Measurements from ENCODE around the gene MEIOB.
"Not testable (repeated sequence)": the region's sequence is repeated elsewhere in the genome, so short reads cannot be mapped to it uniquely, and the experiment has no call there.

Gene MEIOB

GRCh38 chr16:1809281-1809801 is 62.6 kb downstream of the MEIOB start:
- DNase-seq: no peak

DNA sequence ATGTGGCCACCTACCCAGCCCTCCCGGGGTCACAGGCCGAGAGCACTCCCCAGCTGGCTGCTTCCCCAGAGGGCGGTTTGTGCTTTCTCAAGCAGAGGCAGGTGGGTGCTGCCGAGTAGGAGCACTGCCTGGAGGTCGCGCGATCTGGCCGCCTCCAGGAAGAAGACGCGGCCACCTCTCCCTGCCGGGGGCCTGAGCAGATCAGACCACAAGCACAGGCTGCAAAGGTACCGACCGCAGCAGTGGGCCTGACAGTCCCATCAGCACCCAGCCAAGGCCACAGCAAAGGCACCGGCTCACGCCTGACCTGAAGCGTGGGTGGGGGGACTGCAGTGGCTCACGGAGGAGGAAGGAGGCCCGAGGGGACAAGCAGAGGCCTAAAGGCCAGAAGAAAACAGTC is 63.3 kb downstream of the MEIOB start:
- no peak for DNase-seq

DNA sequence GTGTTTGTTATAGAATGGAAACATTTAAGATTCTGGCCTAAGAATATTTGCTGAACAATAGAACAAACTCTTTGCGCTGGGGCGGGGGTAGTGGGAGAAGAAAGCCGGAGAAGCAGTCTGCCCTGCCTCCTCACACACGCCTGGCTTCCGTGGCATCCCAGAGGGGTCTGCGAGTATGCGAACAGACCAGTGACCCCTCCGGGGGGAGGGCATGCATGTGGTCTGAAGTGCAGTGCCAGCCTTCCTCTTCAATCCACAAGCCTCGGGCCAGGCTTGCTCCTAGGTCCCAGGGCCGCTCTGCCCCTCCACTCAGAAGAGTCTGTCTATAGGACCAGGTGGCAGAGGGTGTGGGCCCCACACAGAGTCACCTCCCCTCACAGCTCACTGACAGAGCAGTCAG is 64.3 kb downstream of the MEIOB start:
- DNase-seq: no peak

GRCh38 chr16:1800701-1801100 is 71.3 kb downstream of the MEIOB start:
- no peak for DNase-seq

DNA sequence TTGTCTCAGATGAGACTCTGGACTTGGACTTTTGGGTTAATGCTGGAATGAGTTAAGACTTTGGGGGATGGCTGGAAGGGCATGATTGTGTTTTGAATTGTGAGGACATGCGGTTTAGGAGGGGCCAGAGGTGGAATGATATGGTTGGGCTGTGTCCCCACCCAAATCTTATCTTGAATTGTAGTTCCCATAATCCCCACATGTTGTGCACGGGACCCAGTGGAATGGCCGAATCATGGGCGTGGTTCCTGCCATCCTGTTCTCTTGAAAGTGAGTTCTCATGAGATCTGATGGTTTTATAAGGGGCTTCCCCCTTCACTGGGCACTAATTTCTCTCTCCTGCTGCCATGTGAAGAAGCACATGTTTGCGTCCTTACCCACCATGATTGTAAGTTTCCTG is 72.7 kb downstream of the MEIOB start:
- DNase-seq: not testable (repeated sequence)

GRCh38 chr16:1794908-1795666 is 76.9 kb downstream of the MEIOB start:
- no peak for DNase-seq

DNA sequence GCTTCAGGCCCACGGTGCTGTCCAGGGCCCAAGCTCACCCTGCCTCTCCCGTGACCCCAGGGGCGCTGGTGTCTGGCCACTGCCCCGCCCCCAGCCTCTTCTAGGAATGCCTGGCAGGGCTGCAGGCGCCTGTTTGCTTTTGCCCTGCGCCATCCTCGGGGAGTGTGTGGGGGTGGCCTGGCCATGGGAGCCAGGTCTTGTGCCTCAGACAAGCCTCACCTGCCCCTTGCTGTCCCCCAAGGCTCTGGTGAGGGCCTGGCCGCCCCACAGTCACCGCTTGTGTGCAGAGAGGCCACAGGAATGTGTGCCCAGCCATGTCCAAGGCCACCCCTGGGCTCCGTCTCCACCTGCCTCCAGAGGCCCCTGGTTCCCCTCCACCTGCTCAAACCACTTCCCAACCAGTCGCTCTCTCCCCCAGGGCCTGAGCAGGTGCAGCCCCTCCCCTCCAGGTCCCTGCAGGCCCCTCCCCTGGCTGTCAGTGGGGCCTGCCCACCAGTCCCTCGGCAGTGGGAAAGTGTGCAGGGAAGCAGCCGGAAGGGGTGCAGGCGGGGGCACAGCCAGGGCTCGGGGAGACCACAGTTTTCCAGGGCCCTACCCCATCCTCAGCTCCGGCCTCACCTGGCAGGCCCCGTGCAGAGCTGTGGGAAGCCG is 77.6 kb downstream of the MEIOB start:
- DNase-seq: no peak

DNA sequence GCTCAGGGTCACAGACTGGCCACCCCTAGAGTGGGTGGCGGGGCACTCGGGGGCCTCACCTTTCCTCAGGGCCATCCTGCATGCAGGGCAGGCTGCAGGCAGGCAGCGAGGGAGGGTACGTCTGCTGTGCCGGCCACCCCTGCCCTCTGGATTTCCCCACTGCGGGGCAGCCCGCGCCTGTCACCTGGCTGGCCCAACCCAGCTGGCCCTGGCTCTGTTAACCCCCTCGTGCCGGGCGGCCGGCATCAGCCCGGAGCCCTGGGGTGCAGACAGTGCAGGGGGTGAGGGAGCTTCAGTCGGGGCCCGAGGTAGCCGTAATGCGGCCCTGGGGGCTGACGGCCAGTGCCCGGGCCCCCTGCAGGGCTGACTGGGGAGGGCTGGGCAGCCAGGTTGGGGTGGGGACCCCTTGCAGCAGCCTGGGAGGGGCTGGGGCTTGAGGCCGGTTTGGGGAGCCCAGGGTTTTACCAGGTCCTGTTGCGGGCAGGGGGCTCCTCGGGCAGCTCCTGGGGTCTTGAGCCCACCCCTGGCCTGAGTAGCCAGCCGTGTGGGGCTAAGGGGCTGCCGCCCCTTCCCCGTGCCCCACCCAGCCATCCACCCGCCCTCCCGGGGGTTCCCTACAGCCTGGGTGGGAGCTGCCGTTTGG is 78.3 kb downstream of the MEIOB start, which contains the start of gene IGFALS:
Gene IGFALS (minus strand): TSS at position 128 of the 643 bp plus-strand sequence. CDS start 53 bp downstream, at position 75.
- DNase-seq: no peak

DNA sequence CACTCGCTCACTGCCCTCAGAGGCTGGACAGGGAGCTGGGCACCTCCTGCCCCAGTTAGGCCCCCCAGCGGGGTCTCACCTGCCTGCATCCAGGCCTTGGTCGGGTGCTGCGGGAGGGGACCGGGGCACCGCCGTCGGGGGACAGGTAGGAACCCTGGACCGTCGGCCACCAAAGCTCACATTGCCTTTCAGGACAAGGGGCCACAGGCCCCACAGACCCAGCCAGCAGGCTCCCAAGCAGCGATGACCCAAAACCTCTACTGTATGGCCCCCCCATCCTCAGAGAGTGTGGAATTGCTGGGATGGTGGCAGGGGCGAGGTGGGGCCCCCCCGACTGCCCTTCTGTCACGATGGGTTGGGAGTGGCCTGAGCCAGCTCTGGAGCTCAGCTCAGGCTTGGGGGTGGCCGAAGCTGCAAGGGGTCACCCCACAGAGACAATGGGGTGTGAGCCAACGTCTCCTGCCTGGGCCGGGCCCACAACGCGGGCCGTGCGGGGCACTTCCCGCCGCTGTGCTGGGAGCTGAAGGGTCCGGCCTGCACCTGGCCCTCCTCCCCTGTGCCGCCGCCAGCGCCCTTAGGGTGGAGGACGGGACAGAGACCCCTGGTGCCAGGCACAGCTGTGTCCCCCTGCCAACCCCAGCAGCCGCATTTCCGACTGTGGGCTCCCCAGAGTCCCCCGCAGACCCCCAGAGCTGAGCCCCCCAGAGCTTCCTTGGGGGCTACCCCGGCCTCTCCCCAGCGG is 79.0 kb downstream of the MEIOB start:
- no peak for DNase-seq

- no peak for DNase-seq
Measured at GRCh38 chr16:1791943-1792812, 79.8 kb downstream of the MEIOB start.

DNA sequence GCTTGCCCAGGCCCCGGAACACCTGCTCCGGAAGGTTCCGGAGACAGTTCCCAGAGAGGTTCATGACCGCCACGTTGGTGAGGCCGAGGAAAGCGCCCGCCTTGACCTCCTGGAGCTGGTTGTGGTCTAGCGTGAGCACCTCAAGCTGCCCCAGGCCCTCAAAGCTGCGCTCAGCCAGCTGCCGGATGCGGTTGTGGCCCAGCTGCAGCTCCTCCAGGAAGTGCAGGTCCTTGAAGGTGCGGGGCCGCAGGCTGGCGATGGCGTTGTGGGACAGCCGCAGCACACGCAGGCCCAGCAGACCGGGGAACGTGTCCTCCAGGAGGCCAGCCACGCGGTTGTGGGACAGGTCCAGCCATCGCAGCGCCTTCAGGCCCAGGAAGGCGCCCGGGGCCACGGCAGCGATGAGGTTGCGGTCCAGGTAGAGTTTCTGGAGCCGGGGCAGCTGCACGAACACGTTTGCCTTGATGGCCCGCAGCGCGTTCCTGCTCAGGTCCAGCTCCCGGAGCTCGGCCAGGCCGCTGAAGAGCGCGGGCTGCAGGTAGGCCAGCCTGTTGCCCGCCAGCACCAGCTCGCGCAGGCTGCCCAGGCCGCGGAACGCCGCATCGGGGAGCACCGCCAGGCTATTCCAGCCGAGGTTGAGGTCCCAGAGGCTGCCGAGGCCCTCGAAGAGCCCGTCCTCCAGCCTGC is 80.6 kb downstream of the MEIOB start:
- no peak for DNase-seq

DNA sequence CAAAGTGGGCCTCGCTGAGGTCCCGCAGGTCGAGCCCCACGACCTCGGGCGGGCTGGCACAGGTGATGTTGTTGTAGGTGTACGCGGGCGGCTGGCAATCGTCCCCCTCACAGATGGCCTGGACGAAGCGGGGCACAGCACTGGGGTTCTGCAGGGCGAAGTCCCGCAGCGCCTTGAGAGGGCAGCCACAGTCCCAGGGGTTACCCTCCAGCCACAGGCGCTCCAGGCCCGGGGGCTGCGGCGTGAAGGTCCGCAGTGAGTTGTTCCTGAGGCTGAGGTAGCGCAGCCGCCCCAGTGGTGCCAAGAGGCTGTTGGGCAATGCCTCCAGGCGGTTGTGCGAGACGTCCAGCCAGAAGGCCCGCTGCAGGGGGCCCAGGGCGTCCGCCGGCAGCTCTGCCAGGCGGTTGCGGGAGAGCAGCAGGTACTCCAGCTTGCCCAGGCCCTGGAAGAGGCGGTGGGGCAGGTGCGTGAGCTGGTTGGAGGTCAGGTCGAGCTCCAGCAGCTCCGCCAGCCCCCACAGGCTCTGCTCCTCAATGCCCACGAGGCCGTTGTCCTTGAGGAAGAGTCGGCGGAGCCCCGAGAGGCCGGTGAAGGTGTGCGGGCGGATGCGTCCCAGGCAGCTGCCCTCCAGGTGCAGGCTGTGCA is 81.2 kb downstream of the MEIOB start:
- DNase-seq: no peak

DNA sequence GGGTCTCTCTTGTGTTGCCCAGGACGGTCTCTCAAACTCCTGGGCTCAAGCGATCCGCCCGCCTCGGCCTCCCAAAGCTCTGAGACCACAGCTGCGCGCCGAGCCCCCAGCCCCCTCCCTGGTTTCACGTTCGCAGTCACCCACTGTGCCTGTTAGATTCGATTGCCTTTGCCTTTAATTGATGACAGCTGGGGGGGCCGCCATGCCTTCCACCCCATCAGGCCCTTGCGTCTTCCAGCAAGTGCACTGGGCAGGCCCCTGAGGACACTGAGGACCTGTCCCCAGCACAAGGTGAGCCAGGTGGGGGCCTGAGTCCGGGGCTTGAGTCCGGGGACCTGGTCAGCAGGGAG is 81.7 kb downstream of the MEIOB start:
- no peak for DNase-seq

DNA sequence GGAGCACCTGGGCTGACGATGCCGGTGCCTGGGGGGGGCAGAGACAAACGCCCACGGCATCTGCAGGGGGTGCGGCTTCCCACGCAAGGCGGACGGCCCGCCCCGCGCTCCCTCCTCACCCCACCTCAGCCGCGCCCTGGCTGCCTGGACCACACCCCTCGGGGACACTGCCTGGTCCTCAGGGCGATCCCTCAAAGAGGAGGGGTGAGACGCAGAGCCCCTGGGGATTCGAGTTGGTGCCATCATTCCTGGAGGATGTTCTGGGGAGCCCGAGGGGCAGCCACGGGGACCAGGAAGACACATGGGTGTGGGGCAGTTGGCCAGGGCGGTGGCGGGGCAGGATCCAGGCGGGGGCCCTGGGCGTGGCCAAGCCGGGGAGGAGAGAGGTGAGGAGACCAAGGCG is 82.3 kb downstream of the MEIOB start:
- no peak for DNase-seq

DNA sequence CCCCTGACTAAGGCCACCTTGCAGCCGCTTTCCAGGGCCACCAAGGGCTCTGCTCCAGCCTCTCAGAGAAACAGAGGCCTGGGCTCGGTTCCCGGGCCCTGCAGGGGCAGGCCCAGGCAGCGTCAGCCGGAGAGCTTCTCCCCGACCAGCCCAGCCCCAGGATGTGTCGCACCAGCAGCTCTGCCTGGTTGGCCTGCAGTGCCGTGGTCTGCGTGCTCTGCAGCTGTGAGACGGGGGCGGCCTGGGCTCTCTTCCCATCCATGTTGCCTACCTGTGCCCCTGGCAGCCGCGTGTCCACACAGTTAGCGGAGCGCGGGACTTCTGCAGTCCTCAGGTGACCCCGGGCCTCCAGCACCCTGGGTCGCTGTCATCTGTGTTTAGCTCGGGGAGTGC is 83.3 kb downstream of the MEIOB start:
- no peak for DNase-seq

- no peak for DNase-seq
Measured at GRCh38 chr16:1788095-1788707, 83.8 kb downstream of the MEIOB start.

DNA sequence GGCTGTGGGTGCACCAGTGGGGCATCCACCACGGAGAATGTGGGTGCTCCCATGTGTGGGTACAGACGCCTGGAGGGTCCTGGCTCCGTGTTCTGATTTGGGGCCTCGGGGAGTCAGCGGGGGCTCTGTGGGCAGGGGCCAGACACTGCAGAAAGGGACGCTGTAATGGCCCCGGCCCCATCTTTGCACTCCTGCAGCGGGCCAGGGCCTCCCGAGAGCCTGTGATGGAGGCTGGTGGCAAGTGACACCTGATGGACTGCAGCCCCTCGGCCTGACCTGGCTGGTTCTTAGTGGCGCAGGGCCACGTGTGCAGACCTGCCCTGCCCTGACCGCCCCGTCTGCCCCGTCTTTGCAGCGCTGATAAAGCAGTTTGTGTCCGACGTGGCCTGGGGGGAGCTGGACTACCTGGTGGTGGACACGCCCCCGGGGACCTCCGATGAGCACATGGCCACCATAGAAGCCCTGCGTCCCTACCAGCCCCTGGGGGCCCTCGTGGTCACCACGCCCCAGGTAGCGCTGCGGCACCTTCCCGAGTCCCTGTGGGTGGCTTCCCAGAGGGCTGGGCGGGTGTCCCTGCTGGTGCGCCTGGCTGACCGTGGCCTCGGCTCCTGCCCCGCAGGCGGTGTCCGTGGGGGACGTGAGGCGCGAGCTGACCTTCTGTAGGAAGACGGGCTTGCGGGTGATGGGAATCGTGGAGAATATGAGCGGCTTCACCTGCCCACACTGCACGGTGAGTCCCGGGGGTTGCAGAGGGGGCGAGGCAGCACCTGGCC is 84.5 kb downstream of the MEIOB start:
- DNase-seq: no peak

- no peak for DNase-seq
Measured at GRCh38 chr16:1787056-1787321, 85.0 kb downstream of the MEIOB start.

DNA sequence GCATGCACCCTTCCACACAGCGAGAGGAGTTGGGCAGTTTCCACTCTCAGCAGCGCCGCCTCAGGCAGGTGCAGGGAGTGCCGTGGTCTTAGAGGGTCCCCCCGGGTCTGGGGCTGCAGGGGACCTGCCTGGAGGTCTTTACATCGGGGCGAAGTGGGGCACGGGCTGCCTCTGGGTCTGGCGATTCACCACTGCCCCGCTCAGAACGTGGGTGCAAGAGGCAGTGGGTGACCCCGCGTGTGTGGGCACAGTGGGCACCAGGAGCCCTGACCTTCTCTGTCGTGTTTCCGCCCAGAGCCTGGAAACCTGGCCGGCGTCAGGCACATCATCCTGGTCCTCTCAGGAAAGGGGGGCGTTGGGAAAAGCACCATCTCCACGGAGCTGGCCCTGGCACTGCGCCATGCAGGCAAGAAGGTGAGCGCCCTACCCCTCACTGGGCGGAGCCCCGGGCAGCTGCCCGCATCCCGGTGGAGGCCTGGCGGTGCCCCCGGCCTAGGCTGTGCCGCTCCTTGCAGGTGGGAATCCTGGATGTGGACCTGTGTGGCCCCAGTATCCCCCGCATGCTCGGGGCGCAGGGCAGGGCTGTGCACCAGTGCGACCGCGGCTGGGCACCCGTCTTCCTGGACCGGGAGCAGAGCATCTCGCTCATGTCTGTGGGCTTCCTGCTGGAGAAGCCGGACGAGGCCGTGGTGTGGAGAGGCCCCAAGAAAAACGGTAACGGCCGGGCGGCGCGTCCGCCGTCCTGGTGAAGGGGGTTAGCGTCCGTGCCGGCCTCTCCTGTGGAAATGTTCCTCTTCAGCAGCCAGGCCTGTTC is 85.5 kb downstream of the MEIOB start:
- DNase-seq: no peak
